K562 (cell line): Measurements from ENCODE around the gene MFAP3. TPM values are rescaled to one million over a fixed set of nuclear protein-coding genes. Genes with fewer than 3 reads are reported as not detected.

ENCODE experiments used
- ETV5 ChIP-seq: sonication (generic); formaldehyde crosslinking; IDR thresholded peaks from 2 replicates; pipeline ENCODE4 v1.4.0; 2020; ENCODE audit warnings: low read depth, mild to moderate bottlenecking, missing genetic modification reagents
- MCM7 ChIP-seq, 2 experiments: fragments of 450-650 bp; IDR thresholded peaks; 2 replicates each; pipeline ENCODE4 v1.6.1; 2016 to 2018
- SRF ChIP-seq, 2 experiments: fragments of 250-450, 450-650 bp in 1 of 2; sonication (Bioruptor Pico) in 1 of 2; sonication (generic) in 1 of 2; formaldehyde crosslinking; IDR thresholded peaks; 2 replicates each; pipeline versions ENCODE4 v1.5.0 to v1.5.1; 2020 to 2022; ENCODE audit warnings: mild to moderate bottlenecking in 1 of 2, missing genetic modification reagents in 1 of 2
- THAP7 ChIP-seq: fragments of 250-450 bp; sonication (Bioruptor Pico); IDR thresholded peaks from 2 replicates; pipeline ENCODE4 v1.5.0; 2021
- U2AF1 ChIP-seq: fragments of 200-400 bp; formaldehyde crosslinking; optimal IDR thresholded peaks from 2 replicates; pipeline ENCODE3; 2017; ENCODE audit warnings: mild to moderate bottlenecking, low read depth, low read length, moderate library complexity
- ZHX1 ChIP-seq: fragments of 150-350 bp; conservative IDR thresholded peaks from 2 replicates; pipeline ENCODE4 v1.6.1; 2014; ENCODE audit warnings: low read length
- ZNF124 ChIP-seq: sonication (generic); formaldehyde crosslinking; IDR thresholded peaks from 2 replicates; pipeline ENCODE4 v1.8.1; 2022; ENCODE audit warnings: missing genetic modification reagents
- ZNF23 ChIP-seq: fragments of 250-450 bp; sonication (Bioruptor Pico); IDR thresholded peaks from 2 replicates; pipeline ENCODE4 v1.4.0; 2020; ENCODE audit warnings: mild to moderate bottlenecking
- ZNF282 ChIP-seq: sonication (generic); formaldehyde crosslinking; IDR thresholded peaks from 2 replicates; pipeline ENCODE4 v1.8.1; 2023; ENCODE audit warnings: missing genetic modification reagents
- polyA plus RNA-seq, 8 experiments: library from polyadenylated mRNA; depleted of rRNA in 4 of 8; stranded (reverse) in 5 of 8; unstranded in 3 of 8; fragments of >200 nt; fragmentation: Nextera tagmentation in 2 of 8; fragmentation: Illumina TruSeq in 1 of 8; extraction: Ambion mirVana in 2 of 8; extraction: Trizol in 1 of 8; gene quantifications; 2 replicates each; pipeline versions ENCODE4 v1.2.1 to v1.2.3, GENCODE V29; 2011 to 2014; ENCODE audit warnings: inconsistent platforms in 1 of 8, missing spikeins in 1 of 8
- total RNA-seq, 7 experiments: library from RNA; depleted of rRNA in 6 of 7; stranded (reverse); fragments of >200 nt in 6 of 7; fragmentation: Illumina TruSeq in 2 of 7; extraction: Trizol in 2 of 7; gene quantifications; 2 replicates each; pipeline versions ENCODE4 v1.2.1 to v1.2.3, GENCODE V29; 2011 to 2021; ENCODE audit warnings: low replicate concordance in 1 of 7

The MFAP3 gene
- total and polyA plus RNA-seq, 9 of the 15 experiments (the other 6 are each of a cell fraction or from before 2014, with no cell fraction given), result 9.5 to 39.1 (median 20.7) TPM

GRCh38 chr5:154084062-154084639, 45.4 kb downstream of the MFAP3 start (continued):
- TF ChIP-seq ZHX1 (no peak), SRF (CRISPR knock-in tag; IDR thresholded peaks at IDR 0.05) (no peak), MCM7 (IDR thresholded peaks at IDR 0.05) (no peak), THAP7 (CRISPR knock-in tag) (no peak), ZNF124 (CRISPR knock-in tag) (no peak), ETV5 (CRISPR knock-in tag) (no peak), ZNF282 (CRISPR knock-in tag) (no peak), ZNF23 (CRISPR knock-in tag) (no peak), U2AF1 (no peak)
